ENCODE data around the gene LSM14A.

GRCh38 chr19:34237939-34238338, 65.6 kb downstream of the LSM14A start:
- TF ChIP-seq MAX (IDR thresholded peaks at IDR 0.05; ENCODE audit: low read depth, low read length) (no peak), CTCF (IDR thresholded peaks at IDR 0.05; ENCODE audit: low read depth, low read length) (no peak)

All from NB4 (cell line).